Measurements from ENCODE around the gene NR2F2.

The NR2F2 gene

GRCh38 chr15:96332637-96333121 is 2.2 kb downstream of the NR2F2 start:
- no peak for DNase-seq (ENCODE audit: low read depth)

GRCh38 chr15:96333131-96334016 is 2.9 kb downstream of the NR2F2 start:
- DNase-seq (ENCODE audit: low read depth), result no peak

GRCh38 chr15:96334017-96334704 is 3.7 kb downstream of the NR2F2 start:
- DNase-seq (ENCODE audit: low read depth), result no peak

GRCh38 chr15:96334705-96335410 is 4.4 kb downstream of the NR2F2 start:
- no peak for DNase-seq (ENCODE audit: low read depth)

- no peak for DNase-seq (ENCODE audit: low read depth)
Observed at GRCh38 chr15:96335411-96336024, 5.0 kb downstream of the NR2F2 start.

- no peak for DNase-seq (ENCODE audit: low read depth)
Observed at GRCh38 chr15:96336108-96336595, 5.7 kb downstream of the NR2F2 start.

GRCh38 chr15:96336596-96337364 is 6.3 kb downstream of the NR2F2 start:
- DNase-seq (ENCODE audit: low read depth), result no peak

- no peak for DNase-seq (ENCODE audit: low read depth)
Observed at GRCh38 chr15:96337365-96338023, 7.0 kb downstream of the NR2F2 start.

- no peak for DNase-seq (ENCODE audit: low read depth)
Observed at GRCh38 chr15:96338074-96338765, 7.7 kb downstream of the NR2F2 start.

GRCh38 chr15:96338766-96339618 is 8.5 kb downstream of the NR2F2 start:
- DNase-seq (ENCODE audit: low read depth), result no peak

GRCh38 chr15:96339619-96340347 is 9.3 kb downstream of the NR2F2 start:
- DNase-seq (ENCODE audit: low read depth), result no peak

GRCh38 chr15:96340348-96340597 is 9.8 kb downstream of the NR2F2 start:
- DNase-seq (ENCODE audit: low read depth), result no peak

GRCh38 chr15:96340598-96341512 is 10.4 kb downstream of the NR2F2 start:
- no peak for DNase-seq (ENCODE audit: low read depth)

GRCh38 chr15:96341513-96342405 is 11.3 kb downstream of the NR2F2 start:
- no peak for DNase-seq (ENCODE audit: low read depth)

GRCh38 chr15:96342406-96343112 is 12.1 kb downstream of the NR2F2 start:
- DNase-seq (ENCODE audit: low read depth), result no peak
